H1 (cell line): ENCODE results near the gene IFITM2. TPM values are rescaled to one million over a fixed set of nuclear protein-coding genes. Genes with fewer than 3 reads are reported as not detected.

Experiments used
- CHD7 ChIP-seq: fragments of 300-600 bp; sonication (generic); IDR thresholded peaks from 2 replicates; pipeline ENCODE4 v1.7.1; 2012; ENCODE audit warnings: low read length, moderate library complexity, mild to moderate bottlenecking, inconsistent platforms; ENCODE audit not compliant: insufficient replicate concordance
- USF2 ChIP-seq: IDR thresholded peaks from 2 replicates; pipeline ENCODE4 v1.6.1; 2011; ENCODE audit warnings: low read length, improper control_type of control experiment
- polyA plus RNA-seq, 7 experiments: library from polyadenylated mRNA; depleted of rRNA in 3 of 7; stranded (reverse) in 5 of 7; unstranded in 2 of 7; fragments of >200 nt in 5 of 7; fragments of 200-250 nt in 2 of 7; gene quantifications; 1 replicate in 5 of 7; 2 replicates in 1 of 7; 4 replicates in 1 of 7; pipeline versions ENCODE4 v1.2.1 to v1.2.3, GENCODE V29; 2011 to 2013; ENCODE audit warnings: missing spikeins in 2 of 7, mixed read lengths in 2 of 7
- total RNA-seq: library from RNA; stranded (reverse); fragmentation: NEBNext Ultra II Directional; extraction: Animal tissue kit (Norgen Biotek cat#: 25700); gene quantifications from 2 replicates; pipeline ENCODE4 v1.2.1, GENCODE V29; 2021

IFITM2 gene
- total and polyA plus RNA-seq, 2 of the 8 experiments (the other 6 are each of a cell fraction or from before 2014, with no cell fraction given) = 399 to 764 TPM

- TF ChIP-seq CHD7 = no peak
- no peak for TF ChIP-seq USF2
Measured at GRCh38 chr11:299081-299891, 8.3 kb upstream of the IFITM2 start, which contains the start of gene IFITM5 (continued).
